Measurements from ENCODE around the gene FAM120AOS.
"Not testable (repeated sequence)": the region's sequence is repeated elsewhere in the genome, so short reads cannot be mapped to it uniquely, and the experiment has no call there.

Gene FAM120AOS

GRCh38 chr9:93466416-93467061, 13.2 kb upstream of the FAM120AOS start:
- DNase-seq: no peak

GRCh38 chr9:93465855-93466254, 12.5 kb upstream of the FAM120AOS start:
- no peak for DNase-seq

- DNase-seq: no peak
Measured at GRCh38 chr9:93464876-93465275, 11.5 kb upstream of the FAM120AOS start.

- DNase-seq: no peak
Measured at GRCh38 chr9:93464395-93464794, 11.0 kb upstream of the FAM120AOS start.

GRCh38 chr9:93463638-93464248, 10.4 kb upstream of the FAM120AOS start:
- no peak for DNase-seq

GRCh38 chr9:93461821-93462220, 8.4 kb upstream of the FAM120AOS start:
- DNase-seq: no peak

GRCh38 chr9:93461414-93461743, 8.0 kb upstream of the FAM120AOS start:
- DNase-seq: no peak

- DNase-seq: no peak
Measured at GRCh38 chr9:93460689-93461413, 7.5 kb upstream of the FAM120AOS start.

- DNase-seq: no peak
Measured at GRCh38 chr9:93459432-93459847, 6.1 kb upstream of the FAM120AOS start.

- DNase-seq: no peak
Measured at GRCh38 chr9:93458712-93459111, 5.3 kb upstream of the FAM120AOS start.

GRCh38 chr9:93457006-93457405, 3.6 kb upstream of the FAM120AOS start:
- no peak for DNase-seq

GRCh38 chr9:93456504-93456903, 3.1 kb upstream of the FAM120AOS start:
- no peak for DNase-seq

GRCh38 chr9:93456022-93456421, 2.6 kb upstream of the FAM120AOS start:
- DNase-seq: no peak

GRCh38 chr9:93452710-93453046, 703 bp downstream of the FAM120AOS start:
- DNase-seq: peak; percentile 45

- peak; percentile 68 for DNase-seq
Measured at GRCh38 chr9:93451849-93452709, 1.3 kb downstream of the FAM120AOS start.

GRCh38 chr9:93450945-93451815, 2.2 kb downstream of the FAM120AOS start, which contains the start of gene FAM120A:
TSS of gene FAM120A (plus strand) at chr9:93451685. CDS start at chr9:93451916, 231 bp downstream.
- peak; percentile 81 for DNase-seq

- DNase-seq: no peak
Measured at GRCh38 chr9:93447655-93448054, 5.7 kb downstream of the FAM120AOS start.

- DNase-seq: no peak
Measured at GRCh38 chr9:93446073-93446472, 7.3 kb downstream of the FAM120AOS start.

- no peak for DNase-seq
Measured at GRCh38 chr9:93440896-93441580, 12.3 kb downstream of the FAM120AOS start.

GRCh38 chr9:93439301-93439700, 14.1 kb downstream of the FAM120AOS start:
- DNase-seq: not testable (repeated sequence)

GRCh38 chr9:93437996-93438395, 15.4 kb downstream of the FAM120AOS start:
- DNase-seq: no peak

Data from right forelimb (tissue), 1 donor.